Chondrocyte (in vitro differentiated cells): ENCODE results near the gene PPDPF. TPM values are rescaled to one million over a fixed set of nuclear protein-coding genes. Genes with fewer than 3 reads are reported as not detected.

Experiments
- DNase-seq: peaks from one replicate; pipeline ENCODE4 v3.0.0; 2021; ENCODE audit warnings: mixed read lengths, low spot score
- H3K27ac Mint-ChIP-seq: one replicate; pipeline ENCODE4 v1.8.0; 2021; ENCODE audit warnings: mild to moderate bottlenecking, moderate library complexity, mixed read lengths; ENCODE audit not compliant: unreplicated experiment
- H3K27me3 Mint-ChIP-seq: 2 replicates; pipeline ENCODE4 v1.8.0; 2021; ENCODE audit warnings: low read depth, mixed read lengths
- H3K36me3 Mint-ChIP-seq: 2 replicates; pipeline ENCODE4 v1.8.0; 2021; ENCODE audit warnings: low read depth, mixed read lengths
- H3K4me1 Mint-ChIP-seq: 2 replicates; pipeline ENCODE4 v1.8.0; 2021; ENCODE audit warnings: low read depth, mild to moderate bottlenecking, mixed read lengths
- H3K4me3 Mint-ChIP-seq: one replicate; pipeline ENCODE4 v1.8.0; 2021; ENCODE audit warnings: mild to moderate bottlenecking, moderate library complexity, mixed read lengths; ENCODE audit not compliant: unreplicated experiment
- H3K9me3 Mint-ChIP-seq: 2 replicates; pipeline ENCODE4 v1.8.0; 2021; ENCODE audit warnings: low read depth, mixed read lengths
- CTCF ChIP-seq: fragments of 200-600 bp; sonication (generic); IDR thresholded peaks from 2 replicates; pipeline ENCODE4 v1.5.0; 2021; ENCODE audit warnings: antibody characterized with exemption, mild to moderate bottlenecking, moderate library complexity
- total RNA-seq: library from RNA; stranded (reverse); gene quantifications from 3 replicates; pipeline ENCODE4 v1.2.1, GENCODE V29; 2021

Gene PPDPF
- total RNA-seq, 1 donor from 2014 or later, result 261 TPM

GRCh38 chr20:63521602-63522001 lies 1.0 kb downstream of the PPDPF start:
- DNase-seq, result no peak
- Mint-ChIP-seq H3K27me3 (no peaks in the 10 kb centered on the region), H3K4me1 (peaks cover 21% of the 10 kb centered on the region), H3K9me3 (no peaks in the 10 kb centered on the region), H3K27ac (peak overlapping the region; percentile 54), H3K36me3 (peaks cover 7% of the 10 kb centered on the region), H3K4me3 (peak overlapping the region; percentile 90)
- no peak for TF ChIP-seq CTCF

GRCh38 chr20:63522091-63522868 lies 1.7 kb downstream of the PPDPF start:
- Mint-ChIP-seq H3K27ac (peak overlapping the region; percentile 41), H3K4me1 (peaks cover 21% of the 10 kb centered on the region), H3K9me3 (no peaks in the 10 kb centered on the region), H3K27me3 (no peaks in the 10 kb centered on the region), H3K4me3 (peak overlapping the region; percentile 90), H3K36me3 (peaks cover 7% of the 10 kb centered on the region)
- TF ChIP-seq CTCF, result no peak
- no peak for DNase-seq

- Mint-ChIP-seq H3K9me3 (no peaks in the 10 kb centered on the region), H3K27ac (no peak overlapping the region), H3K27me3 (no peaks in the 10 kb centered on the region), H3K4me1 (peaks cover 21% of the 10 kb centered on the region), H3K4me3 (no peak overlapping the region), H3K36me3 (peaks cover 7% of the 10 kb centered on the region)
- no peak for DNase-seq
- TF ChIP-seq CTCF, result no peak
These were observed 2.5 kb downstream of the PPDPF start for GRCh38 chr20:63522981-63523611.

GRCh38 chr20:63525185-63525584 lies 4.6 kb downstream of the PPDPF start:
- Mint-ChIP-seq H3K27me3 (no peaks in the 10 kb centered on the region), H3K4me1 (peaks cover 11% of the 10 kb centered on the region), H3K9me3 (no peaks in the 10 kb centered on the region), H3K36me3 (peaks cover 5% of the 10 kb centered on the region), H3K27ac (no peak overlapping the region), H3K4me3 (no peak overlapping the region)
- DNase-seq, result no peak
- TF ChIP-seq CTCF, result no peak

- Mint-ChIP-seq H3K4me1 (peaks cover 11% of the 10 kb centered on the region), H3K9me3 (no peaks in the 10 kb centered on the region), H3K27me3 (no peaks in the 10 kb centered on the region), H3K36me3 (peaks cover 5% of the 10 kb centered on the region), H3K4me3 (no peak overlapping the region), H3K27ac (no peak overlapping the region)
- no peak for TF ChIP-seq CTCF
- DNase-seq, result no peak
These were observed 5.4 kb downstream of the PPDPF start for GRCh38 chr20:63525971-63526370.
